Mucosa of stomach (tissue), 1 donor: Measurements from ENCODE around the gene PCAT6.

ENCODE experiments used
- H3K27me3 ChIP-seq: one replicate; pipeline ENCODE4 v1.7.0; 2013; ENCODE audit warnings: mild to moderate bottlenecking, low read length; ENCODE audit not compliant: control insufficient read depth, insufficient read depth
- H3K36me3 ChIP-seq: one replicate; pipeline ENCODE4 v1.7.0; 2013; ENCODE audit warnings: low read length; ENCODE audit not compliant: control insufficient read depth, insufficient read depth
- H3K4me1 ChIP-seq: one replicate; pipeline ENCODE4 v1.7.0; 2013; ENCODE audit warnings: mild to moderate bottlenecking, low read length; ENCODE audit not compliant: control insufficient read depth, insufficient read depth
- H3K4me3 ChIP-seq: one replicate; pipeline ENCODE4 v1.7.0; 2013; ENCODE audit warnings: low read length
- H3K9ac ChIP-seq: one replicate; pipeline ENCODE4 v1.7.0; 2013; ENCODE audit warnings: mild to moderate bottlenecking, low read length, moderate library complexity
- H3K9me3 ChIP-seq: one replicate; pipeline ENCODE4 v1.7.0; 2013; ENCODE audit warnings: mild to moderate bottlenecking, low read length, moderate library complexity; ENCODE audit not compliant: control insufficient read depth
- donor health status: Pancreatic carcinoma.

PCAT6 gene

DNA sequence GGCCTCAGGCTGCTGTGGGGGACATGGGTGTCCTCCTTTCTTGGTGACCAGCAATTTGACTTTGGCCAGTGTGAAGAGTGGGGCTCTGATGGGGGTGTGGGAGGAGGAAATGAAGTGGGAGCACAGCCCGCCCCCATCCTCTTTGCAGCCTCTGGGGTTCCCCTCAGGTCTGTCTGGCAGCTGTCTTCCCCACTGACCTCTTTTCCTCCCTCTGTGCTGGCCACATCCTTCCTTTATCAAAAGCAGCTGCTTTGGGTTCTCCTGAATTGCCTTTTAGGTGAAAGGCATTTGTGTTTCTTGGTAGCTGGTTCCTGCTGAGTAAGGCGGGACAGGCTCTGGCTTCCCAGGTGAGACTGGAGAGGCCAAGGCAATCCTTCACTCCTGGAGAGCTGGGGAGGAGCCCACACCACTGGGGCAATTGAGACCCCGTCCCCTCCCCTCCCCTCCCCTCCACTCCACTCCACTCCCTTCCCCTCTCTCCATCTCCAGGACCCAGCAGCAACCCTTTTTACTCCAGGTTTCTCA, 24.9 kb downstream of the PCAT6 start:
- no peaks in the 10 kb centered on the region for H3K4me1 ChIP-seq
- no peaks in the 10 kb centered on the region for H3K9me3 ChIP-seq
- peaks cover 3% of the 10 kb centered on the region for H3K27me3 ChIP-seq
- H3K36me3 ChIP-seq, result no peaks in the 10 kb centered on the region
- H3K4me3 ChIP-seq, result no peak overlapping the region
- no peak overlapping the region for H3K9ac ChIP-seq

DNA sequence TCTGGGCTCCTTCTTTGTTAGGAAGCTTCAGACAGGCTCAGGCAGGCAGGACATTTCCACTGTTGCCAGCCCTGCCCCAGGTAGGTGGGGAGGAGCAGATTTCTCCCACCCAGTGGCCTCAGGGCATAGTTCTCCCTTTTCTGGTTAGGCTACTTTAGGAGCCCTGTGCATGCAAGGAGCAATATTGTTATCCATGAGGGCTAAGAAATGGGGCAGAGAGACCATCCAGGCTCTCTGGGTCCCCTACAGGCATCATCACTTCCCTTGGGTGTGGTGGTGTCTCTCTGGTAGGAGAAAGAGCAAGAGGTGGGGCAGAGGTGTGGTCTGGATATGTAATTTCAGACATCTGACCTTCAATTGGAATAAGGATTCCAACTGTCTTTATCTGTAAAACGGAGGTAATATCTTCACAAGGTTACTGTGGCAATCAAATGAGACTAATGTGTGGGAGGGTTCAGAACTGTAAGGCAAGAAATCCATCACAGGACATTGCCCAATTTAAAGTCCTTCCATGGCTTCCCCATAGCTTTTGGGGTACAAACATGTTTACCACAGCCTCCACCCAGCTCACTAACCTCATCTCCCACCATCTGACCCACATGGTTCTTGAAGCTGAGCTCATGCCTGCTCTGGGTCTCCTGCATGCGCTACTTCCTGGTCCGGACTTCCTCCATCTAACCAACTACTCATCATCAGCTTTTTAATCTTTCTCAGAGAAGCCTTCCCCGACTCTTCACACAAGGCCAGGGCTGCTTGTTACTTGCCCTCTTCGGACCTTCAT, 26.1 kb downstream of the PCAT6 start:
- Histone ChIP-seq H3K9me3 (no peaks in the 10 kb centered on the region), H3K36me3 (no peaks in the 10 kb centered on the region), H3K4me3 (no peak overlapping the region), H3K9ac (no peak overlapping the region), H3K4me1 (no peaks in the 10 kb centered on the region), H3K27me3 (peaks cover 3% of the 10 kb centered on the region)

DNA sequence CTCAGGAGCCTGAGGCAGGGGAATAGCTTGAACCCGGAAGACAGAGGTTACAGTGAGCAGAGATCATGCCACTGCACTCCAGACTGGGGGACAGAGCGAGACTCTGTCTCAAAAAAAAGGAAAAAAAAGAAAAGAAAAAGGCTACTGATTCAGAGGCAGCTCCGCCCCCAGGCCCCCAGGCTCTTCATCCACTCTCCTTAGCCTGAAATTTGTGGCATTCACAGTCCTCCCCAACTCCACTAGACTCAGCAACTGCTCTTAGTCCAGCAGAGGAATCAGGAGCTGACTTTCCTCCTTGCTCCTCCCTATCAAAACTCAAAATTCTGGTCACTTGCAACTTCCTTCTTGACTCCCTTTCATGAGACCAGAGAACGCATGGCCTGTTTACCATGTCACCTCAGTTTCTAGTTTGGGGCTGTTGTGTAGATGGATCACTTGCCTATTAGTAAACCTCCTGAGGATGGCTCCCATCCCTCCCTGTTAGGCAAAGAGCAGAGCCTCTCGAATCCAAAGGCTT, 27.1 kb downstream of the PCAT6 start:
- H3K4me3 ChIP-seq, result no peak overlapping the region
- H3K36me3 ChIP-seq, result no peaks in the 10 kb centered on the region
- peaks cover 3% of the 10 kb centered on the region for H3K27me3 ChIP-seq
- H3K4me1 ChIP-seq, result no peaks in the 10 kb centered on the region
- no peak overlapping the region for H3K9ac ChIP-seq
- H3K9me3 ChIP-seq, result no peaks in the 10 kb centered on the region

DNA sequence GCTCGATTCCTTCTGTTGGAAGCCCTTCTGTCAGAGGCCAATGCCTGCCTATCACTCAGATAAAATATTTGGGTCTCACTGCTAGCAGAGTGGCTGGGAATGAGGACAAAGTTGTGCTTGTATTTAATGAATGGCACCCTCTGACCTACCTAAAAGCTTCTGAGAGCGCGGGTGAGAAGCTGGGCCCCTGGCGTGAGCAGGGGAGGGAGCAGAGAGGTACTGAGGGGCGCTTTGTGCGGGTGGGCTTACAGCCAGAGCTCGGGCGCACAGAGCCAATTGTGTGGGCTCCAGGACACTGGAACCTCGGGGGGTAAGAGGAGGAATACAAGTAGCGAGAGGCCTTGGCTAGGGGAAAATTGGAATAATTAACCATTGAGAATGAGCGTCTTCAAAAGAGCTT, 32.3 kb downstream of the PCAT6 start:
- Histone ChIP-seq H3K9ac (no peak overlapping the region), H3K36me3 (no peaks in the 10 kb centered on the region), H3K27me3 (no peaks in the 10 kb centered on the region), H3K4me1 (no peaks in the 10 kb centered on the region), H3K9me3 (no peaks in the 10 kb centered on the region), H3K4me3 (no peak overlapping the region)

DNA sequence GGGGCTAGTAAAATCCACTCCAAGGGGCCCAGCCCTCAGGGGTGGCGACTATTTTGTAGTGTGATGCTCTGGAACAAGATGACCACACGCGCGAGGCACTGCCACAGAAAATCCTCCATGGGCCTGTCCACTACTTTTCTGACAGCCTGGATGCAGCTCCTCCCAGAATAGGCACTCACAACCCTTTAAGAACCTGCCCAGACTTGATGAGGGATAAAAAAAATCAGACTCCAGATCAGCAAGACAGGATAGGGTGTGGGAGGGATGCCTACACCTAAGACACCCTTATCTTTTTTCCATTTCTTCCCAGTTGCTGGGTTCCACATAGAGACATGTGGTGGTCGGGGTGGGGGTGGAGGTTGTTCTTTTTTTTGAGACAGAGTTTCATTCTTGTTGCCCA, 33.5 kb downstream of the PCAT6 start:
- Histone ChIP-seq H3K9me3 (no peaks in the 10 kb centered on the region), H3K36me3 (no peaks in the 10 kb centered on the region), H3K4me1 (no peaks in the 10 kb centered on the region), H3K27me3 (no peaks in the 10 kb centered on the region), H3K9ac (no peak overlapping the region), H3K4me3 (no peak overlapping the region)

DNA sequence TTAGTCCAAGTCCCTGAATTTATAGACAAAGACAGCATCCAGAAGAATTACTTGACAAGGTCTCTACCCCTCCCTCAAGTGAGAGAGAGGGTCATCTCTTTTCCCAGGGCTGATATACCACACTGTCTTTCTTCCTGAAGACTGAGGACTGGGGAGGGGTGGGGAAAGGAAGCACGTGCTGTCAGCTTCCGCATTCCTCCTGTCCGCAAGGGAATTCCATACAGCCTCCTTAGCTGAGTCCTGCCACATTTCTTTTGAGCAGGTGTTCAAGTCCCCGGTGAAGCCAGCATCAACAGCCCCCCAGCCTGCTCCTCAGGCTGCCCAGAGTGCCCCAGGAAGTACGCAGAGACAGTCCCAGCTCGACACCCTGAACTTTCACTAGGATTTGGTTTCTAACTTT, 34.2 kb downstream of the PCAT6 start:
- Histone ChIP-seq H3K4me1 (no peaks in the 10 kb centered on the region), H3K9me3 (no peaks in the 10 kb centered on the region), H3K9ac (no peak overlapping the region), H3K36me3 (no peaks in the 10 kb centered on the region), H3K27me3 (no peaks in the 10 kb centered on the region), H3K4me3 (no peak overlapping the region)

DNA sequence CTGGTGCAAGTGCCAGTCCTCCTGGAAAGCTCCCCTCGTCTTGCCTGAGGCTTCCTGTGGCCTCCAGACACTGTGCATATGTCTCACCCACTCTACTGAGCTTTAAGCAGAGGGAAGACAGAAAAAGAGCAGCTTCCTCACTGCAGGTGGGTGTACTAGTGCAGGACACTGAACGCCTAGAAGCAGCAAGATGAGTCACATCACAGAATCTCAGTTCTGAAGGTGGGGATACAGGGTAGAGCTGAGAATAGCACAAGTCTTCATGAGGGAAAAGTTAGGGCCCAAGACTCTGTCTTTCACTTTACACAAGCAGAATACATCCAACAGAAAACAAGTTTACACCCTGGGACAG, 37.4 kb downstream of the PCAT6 start:
- H3K4me3 ChIP-seq, result no peak overlapping the region
- no peaks in the 10 kb centered on the region for H3K36me3 ChIP-seq
- no peaks in the 10 kb centered on the region for H3K4me1 ChIP-seq
- H3K27me3 ChIP-seq, result no peaks in the 10 kb centered on the region
- H3K9ac ChIP-seq, result no peak overlapping the region
- no peaks in the 10 kb centered on the region for H3K9me3 ChIP-seq

DNA sequence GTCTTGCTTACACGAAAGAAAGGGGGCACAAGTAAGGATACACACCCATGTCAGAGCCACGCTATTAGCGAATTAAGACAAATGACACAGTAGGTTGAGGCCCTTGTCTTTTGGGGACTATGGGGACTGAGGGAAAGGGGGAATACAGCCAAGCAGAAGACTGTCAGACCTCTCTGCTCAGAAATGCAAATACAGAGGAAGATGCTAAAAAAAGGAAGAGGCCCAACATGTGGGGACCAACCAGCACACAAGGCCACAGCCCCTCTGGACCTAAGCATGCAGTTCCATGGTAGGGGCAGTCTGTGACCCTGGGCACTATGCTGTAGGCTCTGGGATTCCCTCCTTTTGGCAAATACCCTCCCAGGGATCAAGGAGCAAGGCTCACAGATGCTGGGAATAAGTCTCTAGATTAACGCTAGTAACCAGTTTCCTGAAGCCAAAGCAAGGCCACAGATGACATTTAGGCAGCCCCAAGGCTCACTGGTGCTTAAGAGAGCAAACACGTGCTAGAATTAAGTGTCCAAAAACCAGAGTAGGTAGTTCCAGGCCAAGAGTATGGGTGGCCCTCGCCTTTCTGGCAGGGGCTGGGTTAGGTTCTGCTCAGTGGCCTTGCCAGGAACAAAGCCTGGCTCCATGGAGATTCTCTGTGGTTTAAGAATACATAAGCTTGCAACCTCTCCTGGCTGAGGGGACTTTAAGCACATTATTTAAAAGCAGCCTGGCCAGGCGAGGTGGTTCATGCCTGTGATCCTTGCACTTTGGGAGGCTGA, 40.0 kb downstream of the PCAT6 start:
- H3K36me3 ChIP-seq, result no peaks in the 10 kb centered on the region
- no peak overlapping the region for H3K9ac ChIP-seq
- H3K9me3 ChIP-seq, result no peaks in the 10 kb centered on the region
- H3K4me3 ChIP-seq, result no peak overlapping the region
- no peaks in the 10 kb centered on the region for H3K4me1 ChIP-seq
- H3K27me3 ChIP-seq, result no peaks in the 10 kb centered on the region

DNA sequence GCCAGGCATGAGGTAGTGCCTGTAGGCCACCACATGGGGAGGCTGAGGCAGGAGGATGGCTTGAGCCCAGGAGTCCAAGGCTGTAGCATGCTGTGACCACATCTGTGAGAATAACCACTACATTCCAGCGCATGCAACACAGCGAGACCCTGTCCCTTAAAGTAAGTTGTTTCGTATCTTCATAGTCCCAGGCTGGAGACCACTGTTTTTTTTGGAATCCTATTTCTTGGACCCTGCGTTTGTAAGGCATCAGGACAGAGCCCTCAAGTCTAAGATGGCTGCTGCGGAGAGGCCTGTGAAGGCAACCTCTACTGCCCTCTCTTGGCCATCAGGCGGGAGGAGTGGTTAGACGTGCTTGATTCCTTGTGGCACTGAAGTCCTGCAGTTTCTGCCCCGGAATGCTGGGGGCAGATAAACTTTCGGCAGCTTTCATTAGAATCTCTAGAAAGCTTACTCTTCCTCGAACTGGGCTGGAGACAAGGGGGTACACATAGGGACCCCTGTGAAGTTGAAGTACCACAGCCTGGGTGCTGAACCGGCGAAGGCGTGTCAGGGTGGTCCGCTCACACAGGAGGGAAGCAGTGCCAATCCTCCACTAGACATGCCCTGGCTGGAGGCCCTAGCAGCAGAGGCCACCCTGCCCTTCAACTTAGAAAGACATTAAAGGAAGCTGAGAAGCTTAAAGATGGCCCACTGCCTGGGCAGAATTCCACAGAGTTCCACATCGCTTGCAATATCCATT, 41.6 kb downstream of the PCAT6 start:
- Histone ChIP-seq H3K4me3 (no peak overlapping the region), H3K36me3 (no peaks in the 10 kb centered on the region), H3K4me1 (no peaks in the 10 kb centered on the region), H3K27me3 (no peaks in the 10 kb centered on the region), H3K9ac (no peak overlapping the region), H3K9me3 (no peaks in the 10 kb centered on the region)

DNA sequence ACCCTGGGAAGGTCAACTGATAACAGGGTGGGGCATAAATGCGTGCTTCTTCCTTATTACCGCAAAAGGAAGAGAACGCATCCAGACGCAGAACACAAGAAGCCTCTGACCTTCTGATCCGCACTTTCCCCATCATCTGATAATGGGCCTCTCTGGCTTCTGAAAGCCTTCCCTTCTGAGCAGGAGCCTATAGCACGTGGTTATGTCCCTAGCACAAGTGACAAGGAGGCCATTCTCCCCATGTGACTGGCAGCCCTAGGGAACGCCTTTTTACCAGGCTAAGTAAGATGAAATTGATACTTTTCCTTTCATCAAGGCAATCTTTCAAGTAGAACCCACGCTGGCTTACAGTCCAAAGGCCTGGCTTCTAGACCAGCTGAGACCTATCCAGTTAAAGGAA, 44.0 kb downstream of the PCAT6 start:
- Histone ChIP-seq H3K4me1 (no peaks in the 10 kb centered on the region), H3K4me3 (no peak overlapping the region), H3K9ac (no peak overlapping the region), H3K36me3 (no peaks in the 10 kb centered on the region), H3K9me3 (no peaks in the 10 kb centered on the region), H3K27me3 (no peaks in the 10 kb centered on the region)

DNA sequence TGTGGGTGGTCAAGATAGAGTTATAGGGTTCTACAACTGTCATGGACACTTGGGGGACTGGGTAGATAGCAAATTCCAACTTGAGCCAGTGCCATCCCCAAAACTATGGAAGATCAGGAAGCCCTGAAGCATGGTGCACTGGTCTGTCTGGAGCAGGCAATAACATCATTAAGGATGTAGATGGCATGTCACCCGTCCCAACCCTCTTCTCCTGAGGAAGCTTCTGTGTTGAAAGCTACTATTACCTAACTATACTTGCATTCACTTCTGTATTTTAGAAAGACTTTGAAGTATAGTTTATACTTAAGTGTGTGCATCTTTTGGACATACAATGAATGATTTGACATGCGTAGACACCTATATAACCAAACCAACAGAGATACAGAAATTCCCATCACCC, 45.3 kb downstream of the PCAT6 start:
- Histone ChIP-seq H3K4me3 (no peak overlapping the region), H3K9me3 (no peaks in the 10 kb centered on the region), H3K36me3 (no peaks in the 10 kb centered on the region), H3K4me1 (no peaks in the 10 kb centered on the region), H3K9ac (no peak overlapping the region), H3K27me3 (no peaks in the 10 kb centered on the region)

DNA sequence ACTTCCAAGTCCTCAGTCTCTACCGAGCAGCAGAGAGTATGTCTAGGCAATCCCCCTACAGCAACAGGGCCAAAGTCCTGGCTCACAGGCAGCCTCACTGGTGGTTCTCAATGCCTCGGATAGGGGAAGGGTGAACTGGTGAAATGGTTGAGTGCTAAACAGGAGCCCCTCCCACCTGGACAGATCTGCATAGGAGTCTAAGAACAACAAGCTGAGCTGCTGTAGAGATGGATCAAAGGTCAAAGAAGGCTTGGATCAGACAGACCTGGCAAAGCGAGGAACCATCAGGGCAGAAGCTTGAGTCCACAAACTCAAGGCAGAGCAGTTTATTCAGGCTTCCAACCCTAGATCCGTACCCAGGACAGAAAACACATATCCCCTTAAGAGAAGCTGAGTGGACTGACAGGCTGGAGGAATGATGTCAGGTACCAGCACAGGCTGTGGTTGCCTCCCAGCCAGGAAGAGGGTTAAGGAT, 46.4 kb downstream of the PCAT6 start:
- no peaks in the 10 kb centered on the region for H3K9me3 ChIP-seq
- H3K27me3 ChIP-seq, result no peaks in the 10 kb centered on the region
- no peak overlapping the region for H3K9ac ChIP-seq
- no peaks in the 10 kb centered on the region for H3K4me1 ChIP-seq
- no peak overlapping the region for H3K4me3 ChIP-seq
- H3K36me3 ChIP-seq, result no peaks in the 10 kb centered on the region
